Omental fat pad (tissue), 4 donors: ENCODE measurements around the gene SLC6A11. TPM values are rescaled to one million over a fixed set of nuclear protein-coding genes. Genes with fewer than 3 reads are reported as not detected.

Experiments used
- ATAC-seq: fragments of 150-250 bp; one replicate; pipeline ENCODE4 v1.9.1; 2016; ENCODE audit warnings: mild to moderate bottlenecking, moderate library complexity; ENCODE audit not compliant: low FRiP score
- DNase-seq: peaks from one replicate; pipeline ENCODE4 v3.0.0-alpha.2; 2019; ENCODE audit warnings: low spot score
- total RNA-seq, 4 donors: library from RNA; depleted of rRNA; stranded (reverse); fragments of >200 nt; gene quantifications; one replicate each; pipeline ENCODE4 v1.1.0, GENCODE V29; 2016
- TF ChIP-seq, protein P1 (sequence below), 3 donors: fragments of 450-650 bp; IDR thresholded peaks; one replicate each; pipeline ENCODE4 v1.5.1; 2016 to 2017; ENCODE audit warnings: antibody characterized with exemption in 3 of 3, mild to moderate bottlenecking in 3 of 3, moderate library complexity in 2 of 3

The SLC6A11 gene
- total RNA-seq, 4 donors from 2014 or later: 0.09 TPM; not detected in 3

DNA sequence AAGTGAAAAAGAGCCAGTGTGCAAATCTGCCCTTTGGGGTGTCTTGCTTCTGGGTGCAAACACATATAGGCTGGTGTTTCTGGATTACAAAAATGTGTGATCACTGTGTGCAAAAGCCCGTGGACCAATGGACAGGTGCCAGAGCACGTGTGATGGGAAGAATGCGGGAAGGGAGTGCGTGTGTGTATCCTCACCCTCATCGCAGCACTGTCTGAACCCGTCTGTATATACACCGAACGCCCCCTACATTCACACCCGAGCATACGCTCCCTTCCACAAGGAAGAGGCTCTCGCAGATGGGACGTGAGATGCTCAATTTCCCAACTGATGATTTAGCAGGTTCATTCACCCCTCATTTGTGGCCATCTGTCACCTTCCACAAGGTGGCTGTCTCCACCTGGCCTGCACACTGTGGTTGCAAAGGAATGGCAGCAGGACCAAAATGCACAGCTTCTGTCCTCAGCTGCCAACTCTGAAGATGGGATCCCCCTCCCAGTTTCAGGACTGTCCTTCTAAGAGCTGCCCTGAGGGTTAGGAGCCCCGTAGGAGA is 157.1 kb downstream of the SLC6A11 start:
- DNase-seq (no peak), ATAC-seq (no peak)
- TF ChIP-seq, protein P1, sequence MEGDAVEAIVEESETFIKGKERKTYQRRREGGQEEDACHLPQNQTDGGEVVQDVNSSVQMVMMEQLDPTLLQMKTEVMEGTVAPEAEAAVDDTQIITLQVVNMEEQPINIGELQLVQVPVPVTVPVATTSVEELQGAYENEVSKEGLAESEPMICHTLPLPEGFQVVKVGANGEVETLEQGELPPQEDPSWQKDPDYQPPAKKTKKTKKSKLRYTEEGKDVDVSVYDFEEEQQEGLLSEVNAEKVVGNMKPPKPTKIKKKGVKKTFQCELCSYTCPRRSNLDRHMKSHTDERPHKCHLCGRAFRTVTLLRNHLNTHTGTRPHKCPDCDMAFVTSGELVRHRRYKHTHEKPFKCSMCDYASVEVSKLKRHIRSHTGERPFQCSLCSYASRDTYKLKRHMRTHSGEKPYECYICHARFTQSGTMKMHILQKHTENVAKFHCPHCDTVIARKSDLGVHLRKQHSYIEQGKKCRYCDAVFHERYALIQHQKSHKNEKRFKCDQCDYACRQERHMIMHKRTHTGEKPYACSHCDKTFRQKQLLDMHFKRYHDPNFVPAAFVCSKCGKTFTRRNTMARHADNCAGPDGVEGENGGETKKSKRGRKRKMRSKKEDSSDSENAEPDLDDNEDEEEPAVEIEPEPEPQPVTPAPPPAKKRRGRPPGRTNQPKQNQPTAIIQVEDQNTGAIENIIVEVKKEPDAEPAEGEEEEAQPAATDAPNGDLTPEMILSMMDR (IDR thresholded peaks at IDR 0.05): no peak

DNA sequence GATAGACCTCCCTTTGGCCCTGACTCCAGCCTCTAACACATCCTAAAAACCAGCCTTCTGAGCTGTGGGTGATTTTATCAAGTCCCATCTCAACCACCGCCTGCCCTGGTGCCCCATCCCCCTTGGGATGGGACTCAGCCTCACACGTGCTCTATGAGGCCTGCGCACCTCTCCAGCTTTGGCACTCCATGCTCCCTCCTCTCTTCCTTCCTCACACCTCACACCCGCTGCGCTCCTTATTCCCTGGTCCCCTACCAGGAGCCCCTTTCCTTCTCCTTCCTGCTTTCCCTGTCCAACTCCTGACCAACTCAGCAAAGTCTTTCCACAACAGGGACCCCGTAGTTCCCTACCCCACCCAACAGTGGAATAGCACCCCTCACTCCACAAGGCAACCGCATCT is 158.1 kb downstream of the SLC6A11 start:
- TF ChIP-seq, protein P1 (IDR thresholded peaks at IDR 0.05): no peak
- DNase-seq (no peak), ATAC-seq (no peak)

DNA sequence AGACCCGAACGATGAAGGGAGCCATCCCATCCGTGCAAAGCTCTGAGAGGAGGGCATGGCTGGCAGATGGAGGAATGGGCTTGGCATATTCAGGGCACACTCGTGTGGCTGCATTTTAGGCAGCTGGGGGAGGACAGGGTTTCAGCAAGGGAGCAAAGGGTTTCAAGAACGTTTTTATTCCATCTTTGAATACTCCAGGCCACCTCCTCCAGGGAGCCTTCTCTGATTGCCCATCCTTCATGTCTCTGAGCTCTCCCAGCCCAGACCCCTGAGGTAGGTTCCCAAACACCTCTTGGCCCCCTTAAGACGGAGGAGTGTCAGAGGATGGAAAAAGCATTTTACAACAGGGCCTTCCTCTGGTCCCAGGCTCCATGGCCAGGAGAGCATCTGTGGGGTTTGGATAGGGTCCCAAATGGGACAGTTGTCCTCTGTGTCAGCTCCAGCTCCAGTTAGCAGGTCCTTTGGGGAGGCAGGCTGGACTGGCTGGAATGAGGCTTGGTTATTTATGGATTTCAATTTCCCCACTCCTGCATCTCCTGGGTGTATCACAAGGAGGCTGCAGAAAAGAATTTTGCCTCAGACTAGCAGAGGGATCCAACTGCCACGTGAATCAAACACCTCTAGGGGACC is 158.8 kb downstream of the SLC6A11 start:
- no peak for DNase-seq
- no peak for ATAC-seq
- TF ChIP-seq, protein P1 (IDR thresholded peaks at IDR 0.05): no peak

DNA sequence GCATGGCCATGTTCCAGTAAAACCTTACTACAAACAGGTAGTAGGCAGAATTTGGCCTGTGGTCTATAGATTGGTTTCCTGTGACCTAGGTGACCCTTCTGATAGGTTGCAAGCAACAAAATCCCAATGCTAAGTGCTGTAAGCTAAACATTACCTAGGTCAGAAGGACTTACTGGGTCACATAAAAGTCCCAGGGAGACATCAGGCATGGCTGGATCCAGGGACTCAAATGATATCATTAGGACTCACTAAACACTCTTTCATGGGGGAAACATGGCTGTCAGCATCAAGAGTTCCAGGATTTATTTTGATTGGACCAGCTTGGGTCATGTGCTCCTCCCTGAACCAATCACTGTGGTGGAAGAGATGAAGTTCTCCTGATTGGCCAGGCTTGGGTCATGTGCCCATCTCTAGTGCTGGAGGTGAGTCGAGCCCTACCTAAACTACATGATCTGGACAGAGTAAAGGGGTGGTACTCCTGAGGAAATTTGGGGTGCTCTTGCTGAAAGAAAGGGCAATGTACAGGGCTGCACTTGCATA is 159.7 kb downstream of the SLC6A11 start:
- TF ChIP-seq, protein P1 (IDR thresholded peaks at IDR 0.05): no peak
- DNase-seq: no peak
- no peak for ATAC-seq

DNA sequence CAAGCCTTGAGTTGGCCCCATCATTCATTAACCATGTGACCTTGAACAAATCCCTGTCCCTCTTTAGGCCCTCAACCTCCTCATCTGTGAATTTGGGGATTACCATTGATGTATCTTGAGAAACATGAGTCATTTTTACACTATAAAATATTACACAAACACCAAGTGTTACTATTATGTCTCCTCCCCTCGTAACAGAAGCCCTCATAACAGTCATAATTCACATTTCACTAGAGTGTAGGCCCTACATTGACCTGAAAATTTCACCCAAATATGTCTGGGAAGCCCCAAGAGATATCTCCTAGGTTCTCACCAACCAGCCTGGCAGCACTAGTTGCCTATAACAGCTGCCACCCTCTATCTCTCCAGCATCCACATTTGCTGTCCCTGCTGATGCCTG is 160.7 kb downstream of the SLC6A11 start:
- ATAC-seq: no peak

DNA sequence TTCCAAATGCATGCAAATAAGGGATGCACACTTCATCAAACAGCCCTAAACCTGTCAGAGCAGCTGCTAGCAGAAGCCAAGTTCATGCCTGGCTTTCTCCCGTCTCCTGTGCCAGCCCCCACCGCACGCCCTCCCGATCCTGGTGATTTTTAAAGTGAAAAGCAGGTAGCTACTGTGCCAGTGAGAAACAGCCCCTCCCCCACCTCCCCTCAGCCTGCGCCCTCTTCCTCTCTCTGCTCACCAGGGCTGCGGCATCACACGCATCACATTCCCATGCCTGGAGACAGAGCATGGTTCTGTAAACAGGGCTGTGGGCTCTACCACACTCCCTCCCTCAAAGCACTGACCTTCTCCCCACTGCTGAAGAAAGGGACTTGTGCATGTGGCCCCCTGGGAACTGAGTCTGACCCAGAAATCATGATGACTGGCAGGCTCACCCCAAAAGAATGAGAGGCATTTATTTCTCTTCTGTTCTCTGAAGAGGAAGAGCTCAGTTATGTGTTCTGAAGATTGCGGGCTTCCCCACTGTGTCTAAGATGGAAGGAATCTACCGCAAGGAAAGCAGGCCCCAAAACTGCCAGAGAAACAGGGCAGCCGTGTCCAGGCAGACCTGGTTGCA is 162.0 kb downstream of the SLC6A11 start:
- ATAC-seq (no peak), DNase-seq (no peak)
- TF ChIP-seq, protein P1 (IDR thresholded peaks at IDR 0.05): no peak

More for the DNA sequence above, 160.7 kb downstream of the SLC6A11 start:
- TF ChIP-seq, protein P1 (IDR thresholded peaks at IDR 0.05): no peak
- no peak for DNase-seq
